HG03060 (cell line): Measurements from ENCODE around the gene AQP3.
"Not testable (repeated sequence)": the region's sequence is repeated elsewhere in the genome, so short reads cannot be mapped to it uniquely, and the experiment has no call there.

Source experiments
- ATAC-seq: cut with Tn5 transposase; IDR thresholded peaks from one replicate; pipeline ENCODE4 v1.9.1; 2021; ENCODE audit warnings: low read depth, moderate number of reproducible peaks; ENCODE audit not compliant: unreplicated experiment

The AQP3 gene

GRCh38 chr9:33446946-33447798 lies at the start of gene AQP3:
Gene AQP3 (minus strand): TSS chr9:33447593. CDS start chr9:33447530, 63 bp downstream.
- no peak for ATAC-seq

GRCh38 chr9:33493819-33494218 lies 46.4 kb upstream of the AQP3 start:
- not testable (repeated sequence) for ATAC-seq

GRCh38 chr9:33489066-33489465 lies 41.7 kb upstream of the AQP3 start:
- no peak for ATAC-seq

- not testable (repeated sequence) for ATAC-seq
These were observed 37.9 kb upstream of the AQP3 start for GRCh38 chr9:33485312-33485711.

- ATAC-seq: no peak
These were observed 33.6 kb upstream of the AQP3 start for GRCh38 chr9:33480976-33481375.

GRCh38 chr9:33480106-33480505 lies 32.7 kb upstream of the AQP3 start:
- no peak for ATAC-seq

- ATAC-seq: no peak
These were observed 29.1 kb upstream of the AQP3 start for GRCh38 chr9:33476503-33476902.

- no peak for ATAC-seq
These were observed 28.0 kb upstream of the AQP3 start for GRCh38 chr9:33475357-33475756.

GRCh38 chr9:33473643-33474352 lies 26.4 kb upstream of the AQP3 start, which contains the start of gene NOL6:
Gene NOL6 (minus strand): TSS chr9:33473924. CDS start chr9:33473842, 82 bp downstream.
- peak; percentile 97 for ATAC-seq

GRCh38 chr9:33472881-33473615 lies 25.7 kb upstream of the AQP3 start:
- ATAC-seq: no peak

- no peak for ATAC-seq
These were observed 24.9 kb upstream of the AQP3 start for GRCh38 chr9:33472171-33472880.

GRCh38 chr9:33471361-33471760 lies 24.0 kb upstream of the AQP3 start:
- no peak for ATAC-seq

GRCh38 chr9:33469891-33470290 lies 22.5 kb upstream of the AQP3 start:
- ATAC-seq: no peak

GRCh38 chr9:33468797-33469621 lies 21.6 kb upstream of the AQP3 start:
- no peak for ATAC-seq

- no peak for ATAC-seq
These were observed 20.9 kb upstream of the AQP3 start for GRCh38 chr9:33468215-33468730.

GRCh38 chr9:33467526-33467925 lies 20.1 kb upstream of the AQP3 start:
- ATAC-seq: no peak

- no peak for ATAC-seq
These were observed 19.4 kb upstream of the AQP3 start for GRCh38 chr9:33466565-33467495.
